NB4 (cell line): Measurements from ENCODE around the gene TMED6.

Experiments
- CTCF ChIP-seq: IDR thresholded peaks from one replicate; pipeline ENCODE4 v1.5.1; 2012; ENCODE audit warnings: low read depth, low read length
- MAX ChIP-seq: IDR thresholded peaks from 2 replicates; pipeline ENCODE4 v1.6.1; 2011; ENCODE audit warnings: low read depth, low read length
- MYC ChIP-seq: IDR thresholded peaks from 2 replicates; pipeline ENCODE4 v1.6.1; 2011; ENCODE audit warnings: low read depth, low read length

DNA sequence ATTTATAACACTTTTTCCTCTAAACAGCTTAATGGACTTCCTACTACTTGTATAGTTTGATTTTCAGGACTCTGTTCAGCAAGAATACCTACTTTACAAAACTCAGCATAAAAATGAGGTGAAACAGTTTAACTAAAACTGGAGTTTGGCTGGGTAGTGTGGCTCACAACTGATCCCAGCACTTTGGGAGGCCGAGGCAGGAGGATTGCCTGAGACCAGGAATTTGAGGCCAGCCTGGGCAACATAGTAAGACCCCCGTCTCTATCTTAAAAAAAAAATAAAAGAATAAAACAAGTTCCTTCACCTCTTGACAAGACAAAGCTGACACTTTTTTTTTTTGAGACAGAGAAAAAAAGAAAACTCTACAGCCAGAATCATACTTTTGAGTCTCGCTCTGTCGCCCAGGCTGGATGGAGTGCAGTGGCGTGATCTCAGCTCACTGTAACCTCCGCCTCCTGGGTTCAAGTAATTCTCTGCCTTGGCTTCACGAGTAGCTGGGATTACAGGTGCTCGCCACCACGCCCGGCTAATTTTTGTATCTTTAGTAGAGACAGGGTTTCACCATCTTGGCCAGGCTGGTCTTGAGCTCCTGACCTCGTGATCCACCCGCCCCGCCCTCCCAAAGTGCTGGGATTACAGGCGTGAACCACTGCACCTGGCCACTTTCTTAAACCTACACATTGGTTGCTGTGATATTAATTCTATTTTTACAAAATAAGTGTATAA lies 23.8 kb downstream of the TMED6 start:
- TF ChIP-seq CTCF (no peak), MYC (no peak), MAX (no peak)
